GM18499 (cell line): Measurements from ENCODE around the gene NOC2L.

Source experiments
- ATAC-seq: cut with Tn5 transposase; IDR thresholded peaks from one replicate; pipeline ENCODE4 v1.9.1; 2021; ENCODE audit warnings: moderate number of reproducible peaks; ENCODE audit not compliant: insufficient read depth, unreplicated experiment

NOC2L gene

GRCh38 chr1:944341-945325, 14.4 kb downstream of the NOC2L start:
- ATAC-seq: no peak

GRCh38 chr1:943545-944340, 15.3 kb downstream of the NOC2L start:
- ATAC-seq: no peak

GRCh38 chr1:942864-943533, 16.1 kb downstream of the NOC2L start:
- ATAC-seq: no peak

- no peak for ATAC-seq
Measured at GRCh38 chr1:942411-942821, 16.6 kb downstream of the NOC2L start.

GRCh38 chr1:941588-942383, 17.3 kb downstream of the NOC2L start:
- ATAC-seq: no peak

GRCh38 chr1:941015-941587, 18.0 kb downstream of the NOC2L start:
- no peak for ATAC-seq

GRCh38 chr1:940107-941014, 18.7 kb downstream of the NOC2L start:
- no peak for ATAC-seq

- no peak for ATAC-seq
Measured at GRCh38 chr1:939511-940106, 19.4 kb downstream of the NOC2L start.

- ATAC-seq: no peak
Measured at GRCh38 chr1:938711-939489, 20.2 kb downstream of the NOC2L start.

GRCh38 chr1:938088-938683, 20.9 kb downstream of the NOC2L start:
- no peak for ATAC-seq

GRCh38 chr1:937521-937920, 21.5 kb downstream of the NOC2L start:
- ATAC-seq: no peak

GRCh38 chr1:936348-937264, 22.4 kb downstream of the NOC2L start:
- no peak for ATAC-seq

- ATAC-seq: no peak
Measured at GRCh38 chr1:935751-936231, 23.3 kb downstream of the NOC2L start.

GRCh38 chr1:934991-935750, 23.9 kb downstream of the NOC2L start:
- no peak for ATAC-seq

- no peak for ATAC-seq
Measured at GRCh38 chr1:933603-933940, 25.5 kb downstream of the NOC2L start.
